ENCODE results near the gene MOB1A. TPM values are rescaled to one million over a fixed set of nuclear protein-coding genes. Genes with fewer than 3 reads are reported as not detected.

MOB1A gene
- total and polyA plus RNA-seq, 2 donors from 2014 or later: 36.2 to 117 TPM

- intact Hi-C loops (cut with DNase I): no loop called here
- Histone ChIP-seq H3K36me3 (ENCODE audit: control insufficient read depth in 2 of 3, insufficient read depth in 3 of 3, low read length in 3 of 3) (peaks cover 0 to 2% (median 0%) of the 10 kb centered on the region in 3 donors), H3K9me3 (ENCODE audit: control insufficient read depth in 2 of 3, insufficient read depth in 1 of 3, low read length in 3 of 3) (no peaks in the 10 kb centered on the region), H3K4me3 (ENCODE audit: low read length in 3 of 3) (no peak overlapping the region), H3K27ac (ENCODE audit: low read depth in 2 of 2, low read length in 2 of 2) (no peak overlapping the region), H3K27me3 (ENCODE audit: control insufficient read depth, insufficient read depth, low read length) (no peaks in the 10 kb centered on the region), H3K4me1 (ENCODE audit: control insufficient read depth in 2 of 3, insufficient read depth in 2 of 3, low read depth in 1 of 3, low read length in 3 of 3) (peaks cover 0 to 2% (median 0%) of the 10 kb centered on the region in 3 donors), H3K9ac (ENCODE audit: low read length in 3 of 3) (no peak overlapping the region)
- peak in 1 of 5 donors; percentile 30 for DNase-seq
- no peak for TF ChIP-seq CTCF (IDR thresholded peaks at IDR 0.05; ENCODE audit: borderline replicate concordance, extremely low read depth, insufficient read depth)
- no peak for FAIRE-seq
Measured at GRCh38 chr2:74181739-74182138, 3.1 kb upstream of the MOB1A start.

DNA sequence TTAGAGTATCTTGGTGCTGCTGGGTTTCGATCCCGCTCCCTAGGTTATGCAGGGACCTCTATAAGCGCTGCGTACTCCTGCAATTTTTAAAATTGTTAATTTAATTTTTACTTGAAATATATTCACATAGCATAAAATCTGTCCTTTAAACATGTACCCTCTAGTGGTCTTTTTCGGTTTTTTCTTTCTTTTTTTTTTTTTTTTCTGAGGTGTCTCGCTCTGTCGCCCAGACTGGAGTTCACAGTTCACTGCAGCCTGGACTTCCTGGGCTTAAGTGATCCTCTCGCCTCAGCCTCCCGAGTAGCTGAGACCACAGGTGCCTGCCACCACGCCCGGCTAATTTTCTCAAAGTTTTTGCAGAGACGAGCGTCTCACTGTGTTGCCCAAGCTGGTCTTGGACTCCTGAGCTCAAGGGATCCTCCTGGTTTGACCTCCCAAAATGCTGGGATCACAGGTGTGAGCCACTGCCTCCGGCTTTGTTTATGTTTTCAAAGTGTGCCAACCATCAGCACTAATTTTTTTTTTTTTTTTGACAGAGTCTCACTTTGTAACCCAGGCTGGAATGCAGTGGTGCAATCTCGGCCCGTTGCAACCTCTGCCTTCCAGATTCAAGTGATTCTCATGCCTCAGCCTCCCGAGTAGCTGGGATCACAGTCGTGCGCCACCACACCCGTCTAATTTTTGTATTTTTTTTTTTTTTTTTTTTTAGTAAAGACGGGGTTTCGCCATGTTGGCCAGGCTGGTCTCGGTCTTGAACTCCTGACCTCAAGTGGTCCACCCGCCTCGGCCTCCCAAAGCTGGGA, 585 bp upstream of the MOB1A start:
- no peak for TF ChIP-seq CTCF (IDR thresholded peaks at IDR 0.05; ENCODE audit: borderline replicate concordance, extremely low read depth, insufficient read depth)
- Histone ChIP-seq H3K27ac (ENCODE audit: low read depth in 2 of 2, low read length in 2 of 2) (peak overlapping the region in 1 of 2 donors; percentile 23), H3K27me3 (ENCODE audit: control insufficient read depth, insufficient read depth, low read length) (no peaks in the 10 kb centered on the region), H3K4me1 (ENCODE audit: control insufficient read depth in 2 of 3, insufficient read depth in 2 of 3, low read depth in 1 of 3, low read length in 3 of 3) (peaks cover 0 to 4% (median 0%) of the 10 kb centered on the region in 3 donors), H3K9ac (ENCODE audit: low read length in 3 of 3) (peak overlapping the region in 2 of 3 donors; percentile 12 to 53), H3K9me3 (ENCODE audit: control insufficient read depth in 2 of 3, insufficient read depth in 1 of 3, low read length in 3 of 3) (no peaks in the 10 kb centered on the region), H3K36me3 (ENCODE audit: control insufficient read depth in 2 of 3, insufficient read depth in 3 of 3, low read length in 3 of 3) (peaks cover 0 to 2% (median 2%) of the 10 kb centered on the region in 3 donors), H3K4me3 (ENCODE audit: low read length in 3 of 3) (peak overlapping the region; percentile 58 to 80 (median 71))
- DNase-seq (peak in 1 of 5 donors; percentile 63), FAIRE-seq (no peak)
- intact Hi-C loops (cut with DNase I): no loop called here

DNA sequence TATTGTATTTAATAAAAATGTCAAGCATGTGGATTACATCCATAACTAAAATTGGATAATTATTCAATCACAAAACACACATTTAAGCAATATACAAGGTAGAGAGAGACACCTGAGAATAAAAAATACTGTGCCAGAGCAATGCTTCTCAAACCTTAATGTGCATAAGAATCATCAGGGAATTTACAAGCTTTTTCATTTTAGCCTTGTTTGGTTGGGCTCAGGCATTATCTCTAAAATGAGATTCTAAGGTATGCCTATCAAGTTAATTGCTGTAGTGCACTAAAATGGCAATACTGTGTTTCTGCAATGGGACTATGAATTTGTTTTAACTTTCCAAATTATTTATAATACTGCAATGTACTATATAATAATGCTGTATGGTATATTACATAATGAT, 983 bp downstream of the MOB1A start:
- intact Hi-C loops (cut with DNase I): no loop called here
- Histone ChIP-seq H3K36me3 (ENCODE audit: control insufficient read depth in 2 of 3, insufficient read depth in 3 of 3, low read length in 3 of 3) (peaks cover 0 to 2% (median 2%) of the 10 kb centered on the region in 3 donors), H3K27me3 (ENCODE audit: control insufficient read depth, insufficient read depth, low read length) (no peaks in the 10 kb centered on the region), H3K4me1 (ENCODE audit: control insufficient read depth in 2 of 3, insufficient read depth in 2 of 3, low read depth in 1 of 3, low read length in 3 of 3) (peaks cover 0 to 8% (median 0%) of the 10 kb centered on the region in 3 donors), H3K9ac (ENCODE audit: low read length in 3 of 3) (peak overlapping the region; percentile 57 to 86 (median 85)), H3K4me3 (ENCODE audit: low read length in 3 of 3) (peak overlapping the region; percentile 80 to 95 (median 85)), H3K27ac (ENCODE audit: low read depth in 2 of 2, low read length in 2 of 2) (peak overlapping the region; percentile 92 to 93), H3K9me3 (ENCODE audit: control insufficient read depth in 2 of 3, insufficient read depth in 1 of 3, low read length in 3 of 3) (no peaks in the 10 kb centered on the region)
- DNase-seq: no peak
- no peak for FAIRE-seq
- no peak for TF ChIP-seq CTCF (IDR thresholded peaks at IDR 0.05; ENCODE audit: borderline replicate concordance, extremely low read depth, insufficient read depth)

Data from kidney (tissue), 14 donors.